K562 (cell line): ENCODE results near the gene SLC26A2. TPM values are rescaled to one million over a fixed set of nuclear protein-coding genes. Genes with fewer than 3 reads are reported as not detected.

Source experiments
- ARHGAP35 ChIP-seq: fragments of 450-650 bp; IDR thresholded peaks from 2 replicates; pipeline ENCODE4 v1.6.1; 2018; ENCODE audit not compliant: partially characterized antibody
- ATF4 ChIP-seq: fragments of 450-650 bp; formaldehyde crosslinking; IDR thresholded peaks from 2 replicates; pipeline ENCODE4 v1.4.0; 2022; ENCODE audit warnings: mild to moderate bottlenecking, moderate library complexity
- CEBPG ChIP-seq, 3 experiments: fragments of 200-800 bp in 1 of 3; sonication (Bioruptor generic) in 1 of 3; sonication (generic) in 1 of 3; formaldehyde crosslinking in 1 of 3; IDR thresholded peaks in 2 of 3; conservative IDR thresholded peaks in 1 of 3; 2 replicates each; pipeline versions ENCODE4 v1.6.1 to v1.8.0; 2016 to 2022; ENCODE audit warnings: missing compliant biosample characterization in 2 of 3, missing genetic modification characterization in 2 of 3, mild to moderate bottlenecking in 1 of 3, missing genetic modification reagents in 1 of 3
- CHD4 ChIP-seq: fragments of 200-600 bp; sonication (generic); IDR thresholded peaks from 3 replicates; pipeline ENCODE4 v1.6.1; 2012; ENCODE audit warnings: low read depth, mild to moderate bottlenecking, mixed read lengths, low read length, inconsistent platforms; ENCODE audit not compliant: insufficient read depth, insufficient replicate concordance, poor library complexity, severe bottlenecking
- EGR1 ChIP-seq: fragments of 450-650 bp; conservative IDR thresholded peaks from 2 replicates; pipeline ENCODE4 v1.6.1; 2017; ENCODE audit warnings: mild to moderate bottlenecking
- ELF1 ChIP-seq: fragments of 200-800 bp; sonication (Bioruptor generic); IDR thresholded peaks from 2 replicates; pipeline ENCODE4 v1.6.1; 2016; ENCODE audit warnings: missing genetic modification characterization, missing compliant biosample characterization
- FUS ChIP-seq: fragments of 200-400 bp; formaldehyde crosslinking; optimal IDR thresholded peaks from 2 replicates; pipeline ENCODE3; 2017; ENCODE audit warnings: low read depth, low read length
- HEY1 ChIP-seq: fragments of 250-450 bp; sonication (Bioruptor Pico); IDR thresholded peaks from 2 replicates; pipeline ENCODE4 v1.5.0; 2020; ENCODE audit warnings: mild to moderate bottlenecking, moderate library complexity, borderline replicate concordance
- IRF2 ChIP-seq: sonication (generic); formaldehyde crosslinking; IDR thresholded peaks from 2 replicates; pipeline ENCODE4 v1.8.1; 2022; ENCODE audit warnings: mild to moderate bottlenecking, missing genetic modification reagents
- MBD1 ChIP-seq: fragments of 250-450 bp; sonication (Bioruptor Pico); IDR thresholded peaks from 2 replicates; pipeline ENCODE4 v1.8.0; 2022; ENCODE audit warnings: inconsistent platforms
- MNT ChIP-seq, 2 experiments: fragments of 450-650 bp; conservative IDR thresholded peaks; 2 replicates each; pipeline ENCODE4 v1.6.1; 2017; ENCODE audit warnings: mild to moderate bottlenecking in 2 of 2, moderate library complexity in 2 of 2
- SMARCE1 ChIP-seq: fragments of 450-650 bp; IDR thresholded peaks from 2 replicates; pipeline ENCODE4 v1.7.1; 2016; ENCODE audit warnings: mild to moderate bottlenecking
- SMC3 ChIP-seq: conservative IDR thresholded peaks from 2 replicates; pipeline ENCODE4 v1.6.1; 2011; ENCODE audit warnings: low read depth, low read length, improper control_type of control experiment; ENCODE audit not compliant: insufficient read depth
- SREBF1 ChIP-seq: fragments of 150-350 bp; IDR thresholded peaks from 2 replicates; pipeline ENCODE4 v1.6.1; 2014; ENCODE audit warnings: antibody characterized with exemption, low read depth, low read length, borderline replicate concordance
- STAT5A ChIP-seq: IDR thresholded peaks from 2 replicates; pipeline ENCODE4 v1.6.1; 2012; ENCODE audit warnings: low read length, inconsistent platforms, borderline replicate concordance
- TOE1 ChIP-seq, 2 experiments: fragments of 450-650 bp in 1 of 2; sonication (generic) in 1 of 2; formaldehyde crosslinking in 1 of 2; IDR thresholded peaks; 2 replicates each; pipeline versions ENCODE4 v1.7.1 to v1.8.0; 2016 to 2022; ENCODE audit warnings: borderline replicate concordance in 2 of 2, mild to moderate bottlenecking in 2 of 2, antibody characterized with exemption in 1 of 2, inconsistent platforms in 1 of 2, low read depth in 1 of 2, missing genetic modification reagents in 1 of 2, moderate library complexity in 1 of 2
- YY1 ChIP-seq, 3 experiments: IDR thresholded peaks; 2 replicates each; pipeline ENCODE4 v1.6.1; 2011; ENCODE audit warnings: low read length in 2 of 3, mild to moderate bottlenecking in 2 of 3, moderate library complexity in 2 of 3, borderline replicate concordance in 1 of 3, control low read depth in 1 of 3, low read depth in 1 of 3; ENCODE audit not compliant: insufficient read depth in 3 of 3, insufficient replicate concordance in 2 of 3, control insufficient read depth in 1 of 3, insufficient read length in 1 of 3; ENCODE audit errors: extremely low read depth in 1 of 3
- ZBTB26 ChIP-seq: fragments of 450-650 bp; formaldehyde crosslinking; IDR thresholded peaks from 2 replicates; pipeline ENCODE4 v1.4.0; 2022; ENCODE audit warnings: missing genetic modification characterization
- ZFP30 ChIP-seq: fragments of 250-450 bp; sonication (Bioruptor Pico); IDR thresholded peaks from 2 replicates; pipeline ENCODE4 v1.8.0; 2022; ENCODE audit warnings: moderate library complexity, mild to moderate bottlenecking, inconsistent platforms, borderline replicate concordance
- ZKSCAN3 ChIP-seq: fragments of 250-450 bp; sonication (Bioruptor Pico); IDR thresholded peaks from 2 replicates; pipeline ENCODE4 v1.4.0; 2020
- ZNF707 ChIP-seq: fragments of 250-450 bp; sonication (Bioruptor Pico); conservative IDR thresholded peaks from 2 replicates; pipeline ENCODE4 v1.8.0; 2022; ENCODE audit warnings: inconsistent platforms, mild to moderate bottlenecking, moderate library complexity
- polyA plus RNA-seq, 8 experiments: library from polyadenylated mRNA; depleted of rRNA in 4 of 8; stranded (reverse) in 5 of 8; unstranded in 3 of 8; fragments of >200 nt; fragmentation: Nextera tagmentation in 2 of 8; fragmentation: Illumina TruSeq in 1 of 8; extraction: Ambion mirVana in 2 of 8; extraction: Trizol in 1 of 8; gene quantifications; 2 replicates each; pipeline versions ENCODE4 v1.2.1 to v1.2.3, GENCODE V29; 2011 to 2014; ENCODE audit warnings: inconsistent platforms in 1 of 8, missing spikeins in 1 of 8
- total RNA-seq, 7 experiments: library from RNA; depleted of rRNA in 6 of 7; stranded (reverse); fragments of >200 nt in 6 of 7; fragmentation: Illumina TruSeq in 2 of 7; extraction: Trizol in 2 of 7; gene quantifications; 2 replicates each; pipeline versions ENCODE4 v1.2.1 to v1.2.3, GENCODE V29; 2011 to 2021; ENCODE audit warnings: low replicate concordance in 1 of 7

SLC26A2 gene
- total and polyA plus RNA-seq, 9 of the 15 experiments (the other 6 are each of a cell fraction or from before 2014, with no cell fraction given): 1.1 to 6.3 (median 3.6) TPM

GRCh38 chr5:149951138-149951749 is 9.3 kb upstream of the SLC26A2 start (continued):
- no peak for TF ChIP-seq CEBPG (CRISPR knock-in tag; IDR thresholded peaks at IDR 0.05)
- no peak for TF ChIP-seq CEBPG (tag; conservative IDR thresholded peaks at IDR 0.05 in 1 of 2, IDR thresholded peaks at IDR 0.05 in 1 of 2)
- TF ChIP-seq IRF2 (CRISPR knock-in tag): no peak
- no peak for TF ChIP-seq ELF1 (tag)
- no peak for TF ChIP-seq FUS
- TF ChIP-seq ATF4: no peak
- no peak for TF ChIP-seq ZNF707 (CRISPR knock-in tag)
- no peak for TF ChIP-seq SREBF1
- TF ChIP-seq SMARCE1: no peak
- TF ChIP-seq TOE1 (IDR thresholded peaks at IDR 0.05; ENCODE audit: borderline replicate concordance): peak; percentile 24; the same call in 1 of the 2 replicates
- no peak for TF ChIP-seq TOE1 (CRISPR knock-in tag; IDR thresholded peaks at IDR 0.05; ENCODE audit: borderline replicate concordance, low read depth)
- TF ChIP-seq ARHGAP35: no peak
- TF ChIP-seq MNT (conservative IDR thresholded peaks at IDR 0.05): no peak
- TF ChIP-seq ZBTB26 (CRISPR knock-in tag): no peak
- TF ChIP-seq ZKSCAN3: no peak
- TF ChIP-seq MBD1: no peak
- TF ChIP-seq CHD4: no peak
- no peak for TF ChIP-seq EGR1
- TF ChIP-seq YY1 (IDR thresholded peaks at IDR 0.05; ENCODE audit: borderline replicate concordance in 1 of 3, control insufficient read depth in 1 of 3, extremely low read depth in 1 of 3, insufficient read depth in 3 of 3, insufficient read length in 1 of 3, insufficient replicate concordance in 2 of 3, low read depth in 1 of 3, low read length in 2 of 3): peak in 1 of 3 experiments; percentile 9
- 0 out of 2 replicates have a peak, but pooled peaks have one; percentile 26 for TF ChIP-seq SMC3
- no peak for TF ChIP-seq STAT5A
- no peak for TF ChIP-seq HEY1 (CRISPR knock-in tag)
- TF ChIP-seq ZFP30 (CRISPR knock-in tag): no peak
